GM18868 (cell line): ENCODE data around the gene MGRN1.

Experiments used
- ATAC-seq: cut with Tn5 transposase; IDR thresholded peaks from one replicate; pipeline ENCODE4 v1.9.1; 2021; ENCODE audit warnings: mild to moderate bottlenecking, moderate library complexity; ENCODE audit not compliant: unreplicated experiment

Gene MGRN1

GRCh38 chr16:4668313-4668960 lies 43.8 kb downstream of the MGRN1 start:
- no peak for ATAC-seq

GRCh38 chr16:4673387-4674046 lies 48.9 kb downstream of the MGRN1 start:
- ATAC-seq, result no peak

GRCh38 chr16:4674926-4675530 lies 50.4 kb downstream of the MGRN1 start:
- ATAC-seq, result no peak

- ATAC-seq, result no peak
Observed at GRCh38 chr16:4675864-4676786, 51.5 kb downstream of the MGRN1 start.

GRCh38 chr16:4676831-4677230 lies 52.2 kb downstream of the MGRN1 start:
- no peak for ATAC-seq

DNA sequence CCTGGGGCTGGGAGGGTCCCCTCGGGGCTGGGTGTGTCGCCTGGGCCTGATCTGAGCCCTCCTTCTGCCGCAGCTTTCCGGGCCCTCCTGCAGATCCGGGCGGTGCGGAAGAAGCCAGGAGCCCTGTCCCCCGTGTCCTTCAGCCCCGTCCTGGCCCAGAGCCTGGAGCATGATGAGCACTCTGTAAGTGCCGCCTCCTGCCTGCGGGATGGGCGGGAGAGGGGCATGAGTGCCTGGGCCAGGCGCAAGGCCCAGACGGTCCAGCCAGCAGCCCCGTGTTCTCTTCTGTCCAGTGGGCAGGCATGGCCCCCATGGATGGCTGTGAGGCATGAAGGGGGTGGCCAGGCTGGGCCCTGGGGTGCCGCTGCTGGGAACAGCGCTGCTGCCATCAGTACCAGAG lies 52.8 kb downstream of the MGRN1 start:
- ATAC-seq, result no peak

DNA sequence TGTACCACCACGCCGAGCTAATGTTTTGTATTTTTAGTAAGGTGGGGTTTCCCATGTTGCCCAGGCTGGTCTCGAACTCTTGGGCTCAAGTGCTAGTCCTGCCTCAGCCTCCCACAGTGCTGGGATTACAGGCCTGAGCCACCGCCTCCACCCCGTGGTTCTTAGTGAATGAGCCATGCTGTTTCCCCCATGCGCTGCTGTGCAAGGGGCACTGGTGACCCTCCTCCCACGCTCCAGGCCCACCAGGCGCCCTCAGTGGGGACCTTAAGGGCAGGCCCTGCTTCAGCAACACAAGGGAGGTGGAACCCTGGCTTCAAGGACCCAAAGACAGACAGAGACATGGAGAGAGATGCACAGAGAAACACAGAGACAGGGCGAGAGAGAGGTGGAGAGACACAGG lies 53.4 kb downstream of the MGRN1 start:
- no peak for ATAC-seq

DNA sequence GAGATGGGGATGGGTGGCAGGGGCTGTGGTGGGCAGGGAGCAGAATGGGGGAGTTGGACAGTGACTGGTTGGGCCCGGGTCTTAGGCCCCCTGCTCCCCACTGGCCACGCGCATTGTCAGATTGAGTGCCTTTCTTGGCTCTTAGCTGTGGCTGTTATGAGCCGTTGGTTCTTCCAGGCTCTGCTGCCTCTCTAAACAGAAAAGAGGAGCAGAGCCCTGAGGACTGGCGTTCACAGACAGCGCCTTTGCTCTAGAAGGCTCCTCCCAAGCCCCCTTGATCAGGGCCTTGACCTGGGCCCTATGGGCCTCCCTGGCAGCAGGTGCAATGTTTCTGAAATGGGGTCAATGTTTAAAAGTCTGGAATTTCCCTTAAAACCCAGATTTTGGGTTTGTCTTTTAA lies 54.0 kb downstream of the MGRN1 start:
- ATAC-seq, result no peak

DNA sequence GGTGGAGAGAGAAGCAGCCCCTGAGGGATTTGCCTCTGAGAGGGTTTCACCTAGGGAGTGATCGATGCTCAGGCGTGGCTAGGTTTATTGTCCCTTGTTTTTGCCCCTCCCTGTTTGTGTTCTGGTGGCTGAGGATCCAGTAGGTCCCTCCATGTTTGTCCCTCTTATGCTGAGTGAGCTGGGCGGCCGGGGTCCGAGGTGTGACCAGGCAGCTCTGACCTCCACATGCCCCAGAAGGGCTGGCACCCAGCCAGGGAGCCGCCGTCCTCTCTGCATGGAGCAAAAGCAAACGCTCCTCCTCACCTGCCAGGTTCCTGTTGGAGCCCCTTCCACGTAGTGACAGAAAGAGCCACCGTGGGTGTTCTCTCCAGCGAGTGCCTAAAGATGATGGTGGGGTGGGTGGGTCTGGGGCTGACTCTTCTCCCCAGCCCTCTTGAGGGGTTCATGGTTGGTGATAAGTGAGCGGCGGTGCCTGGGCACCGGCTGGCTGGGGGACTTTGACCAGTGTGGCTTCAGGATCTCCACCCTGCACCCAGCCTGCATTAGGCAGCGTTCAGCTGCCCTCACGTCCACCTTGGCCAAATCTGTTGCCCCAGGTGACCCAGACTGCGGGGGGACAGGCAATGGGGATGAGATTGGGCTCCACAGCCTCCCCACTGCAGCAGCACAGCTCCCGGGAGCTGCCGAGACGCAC lies 54.7 kb downstream of the MGRN1 start:
- ATAC-seq, result no peak

- no peak for ATAC-seq
Observed at GRCh38 chr16:4679850-4680636, 55.4 kb downstream of the MGRN1 start.

GRCh38 chr16:4680673-4681470 lies 56.2 kb downstream of the MGRN1 start:
- ATAC-seq, result no peak

DNA sequence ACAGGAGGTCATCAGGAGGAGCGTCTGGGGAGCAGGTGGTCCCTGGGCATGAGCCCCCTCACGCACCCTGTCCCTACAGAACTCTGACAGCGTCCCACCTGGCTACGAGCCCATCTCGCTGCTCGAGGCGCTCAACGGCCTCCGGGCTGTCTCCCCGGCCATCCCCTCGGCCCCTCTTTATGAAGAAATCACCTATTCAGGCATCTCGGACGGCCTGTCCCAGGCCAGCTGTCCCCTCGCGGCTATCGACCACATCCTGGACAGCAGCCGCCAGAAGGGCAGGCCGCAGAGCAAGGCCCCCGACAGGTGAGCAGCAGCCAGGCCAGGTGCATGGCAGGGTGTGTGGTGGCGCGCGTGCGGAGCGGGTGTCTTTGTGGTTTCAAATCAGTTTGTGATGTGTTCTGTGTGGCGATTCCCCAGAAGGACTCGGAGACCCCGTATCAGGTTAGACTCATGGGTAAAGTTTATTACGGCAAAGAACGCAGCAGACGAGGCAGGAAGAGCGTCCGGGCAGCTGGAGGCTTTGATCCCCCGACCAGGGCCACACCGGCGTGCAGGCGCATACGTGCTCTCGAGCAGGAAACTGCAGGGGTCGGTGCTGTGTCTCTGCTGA lies 57.0 kb downstream of the MGRN1 start:
- ATAC-seq, result no peak

DNA sequence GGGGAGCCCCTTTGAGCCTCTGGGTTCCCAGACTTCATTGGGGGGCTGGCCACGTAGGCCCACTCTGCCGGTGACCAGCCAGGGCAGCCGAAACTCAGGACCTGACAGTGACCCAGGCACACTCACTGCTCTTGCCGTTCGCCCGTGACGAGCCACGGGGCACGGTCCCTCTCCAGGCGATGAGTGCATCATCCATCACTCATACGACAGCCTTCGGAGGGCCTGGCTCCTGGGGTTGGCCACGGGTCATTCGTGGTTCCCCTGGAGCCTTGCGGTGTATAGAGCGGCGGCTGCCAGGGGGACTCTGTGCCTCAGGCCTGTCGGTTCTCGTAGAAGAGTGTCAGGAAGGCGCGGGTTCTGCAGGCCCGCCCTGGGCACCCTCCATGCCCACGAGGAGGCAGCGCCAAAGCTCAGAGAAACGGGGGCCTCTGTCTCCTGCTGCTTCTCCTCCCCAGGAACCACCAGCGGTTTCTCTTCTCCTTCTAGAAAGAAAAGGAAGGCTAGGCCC lies 57.5 kb downstream of the MGRN1 start:
- no peak for ATAC-seq

DNA sequence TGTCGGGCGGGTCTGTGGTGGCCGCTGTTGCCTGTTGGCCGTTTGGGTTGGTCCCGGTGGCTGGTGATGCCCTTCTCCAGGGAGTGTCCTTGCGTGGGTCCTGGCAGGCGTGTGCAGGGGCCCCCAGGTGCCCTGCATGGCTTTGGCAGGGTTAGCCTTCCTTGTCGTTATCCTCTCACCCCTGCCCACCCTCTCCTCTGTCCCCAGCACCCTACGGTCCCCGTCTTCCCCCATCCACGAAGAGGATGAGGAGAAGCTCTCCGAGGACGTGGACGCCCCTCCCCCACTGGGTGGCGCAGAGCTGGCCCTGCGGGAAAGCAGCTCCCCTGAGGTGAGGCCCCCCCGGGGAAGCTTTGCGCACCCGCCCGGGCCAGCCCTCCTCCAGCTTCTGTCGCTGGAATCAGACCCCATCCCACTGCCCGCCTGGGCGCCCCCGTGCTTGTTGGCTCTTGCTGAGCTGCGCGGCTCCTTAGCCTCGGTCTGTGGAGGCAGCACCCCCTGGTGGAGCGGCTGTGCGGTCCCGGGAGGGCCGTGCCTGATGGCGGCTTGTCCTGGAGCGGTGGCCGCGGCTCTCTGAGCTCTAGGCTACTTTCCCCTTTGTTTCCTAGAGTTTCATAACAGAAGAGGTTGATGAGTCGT lies 58.1 kb downstream of the MGRN1 start:
- no peak for ATAC-seq

GRCh38 chr16:4683255-4684057 lies 58.8 kb downstream of the MGRN1 start:
- ATAC-seq, result no peak

- no peak for ATAC-seq
Observed at GRCh38 chr16:4684058-4684715, 59.6 kb downstream of the MGRN1 start.

DNA sequence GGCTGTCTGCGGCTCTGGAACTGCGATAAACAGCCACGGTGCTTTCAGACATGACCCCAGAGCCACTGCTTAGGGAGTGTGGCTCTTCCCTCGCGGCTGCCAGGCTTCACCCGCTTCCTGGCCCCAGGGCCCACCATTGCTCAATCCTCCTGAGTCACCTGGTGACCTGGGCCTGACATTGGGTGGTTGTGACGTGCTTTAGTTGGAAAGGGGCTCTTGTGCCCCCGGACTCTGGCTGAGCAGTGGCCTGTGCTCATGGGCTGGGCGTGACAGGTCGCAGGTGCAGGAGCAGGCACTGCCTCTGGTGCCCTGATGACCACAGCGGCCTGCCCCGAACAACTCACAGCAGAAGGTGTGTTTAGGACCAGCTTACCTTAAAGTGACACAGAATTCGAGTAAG lies 60.1 kb downstream of the MGRN1 start:
- ATAC-seq, result no peak
